CD4-positive, alpha-beta T cell treated with Interleukin-15 for 4 hours (primary cell): ENCODE results near the gene PRKG1.

ENCODE experiments used
- DNase-seq: peaks from one replicate; pipeline ENCODE4 v3.0.0-alpha.2; 2020; ENCODE audit warnings: low spot score

The PRKG1 gene

GRCh38 chr10:51074238-51075028, at the start of gene PRKG1:
Gene PRKG1, plus strand, starts transcription at chr10:51074487.
- DNase-seq: no peak

- no peak for DNase-seq
Measured at GRCh38 chr10:51028420-51028819, 45.9 kb upstream of the PRKG1 start.

- DNase-seq: no peak
Measured at GRCh38 chr10:51029172-51029641, 45.1 kb upstream of the PRKG1 start.

GRCh38 chr10:51030480-51030879, 43.8 kb upstream of the PRKG1 start:
- DNase-seq: no peak

GRCh38 chr10:51031950-51032349, 42.3 kb upstream of the PRKG1 start:
- no peak for DNase-seq

GRCh38 chr10:51034769-51035168, 39.5 kb upstream of the PRKG1 start:
- DNase-seq: no peak

- no peak for DNase-seq
Measured at GRCh38 chr10:51035344-51035743, 38.9 kb upstream of the PRKG1 start.

- no peak for DNase-seq
Measured at GRCh38 chr10:51045871-51046270, 28.4 kb upstream of the PRKG1 start.

- DNase-seq: no peak
Measured at GRCh38 chr10:51046654-51047053, 27.6 kb upstream of the PRKG1 start.

GRCh38 chr10:51047857-51048256, 26.4 kb upstream of the PRKG1 start:
- DNase-seq: no peak

GRCh38 chr10:51048792-51049191, 25.5 kb upstream of the PRKG1 start:
- no peak for DNase-seq

- no peak for DNase-seq
Measured at GRCh38 chr10:51052163-51052562, 22.1 kb upstream of the PRKG1 start.

- DNase-seq: no peak
Measured at GRCh38 chr10:51057925-51058324, 16.4 kb upstream of the PRKG1 start.

GRCh38 chr10:51063166-51063565, 11.1 kb upstream of the PRKG1 start:
- no peak for DNase-seq

GRCh38 chr10:51063659-51064535, 10.4 kb upstream of the PRKG1 start:
- DNase-seq: no peak

- no peak for DNase-seq
Measured at GRCh38 chr10:51066231-51066630, 8.1 kb upstream of the PRKG1 start.

GRCh38 chr10:51072210-51072609, 2.1 kb upstream of the PRKG1 start:
- DNase-seq: no peak

GRCh38 chr10:51072921-51073434, 1.3 kb upstream of the PRKG1 start:
- no peak for DNase-seq

GRCh38 chr10:51073453-51074237, 642 bp upstream of the PRKG1 start:
- no peak for DNase-seq

GRCh38 chr10:51075043-51075872, 971 bp downstream of the PRKG1 start:
- DNase-seq: no peak

GRCh38 chr10:51075873-51076229, 1.6 kb downstream of the PRKG1 start:
- no peak for DNase-seq
